HCT116 (cell line): ENCODE data around the gene ADGRA3. TPM values are rescaled to one million over a fixed set of nuclear protein-coding genes. Genes with fewer than 3 reads are reported as not detected.

ENCODE experiments used
- ATAC-seq: fragments of 200-7000 bp; cut with Tn5 transposase; 2 replicates; pipeline ENCODE4 v1.9.1; 2020; ENCODE audit warnings: mild to moderate bottlenecking, moderate library complexity
- BruUV-seq: library from RNA; stranded (reverse); fragments of 400-500 nt; replicated peaks from 2 replicates; lab custom pipeline; 2021; lab: Mats Ljungman, UMichigan
- CTCF ChIA-PET: fragments of 300-600 bp; sonication (Branson Sonifier 250); formaldehyde crosslinking; loops from one replicate; lab custom pipeline; 2021; ENCODE audit warnings: antibody characterized with exemption; lab: Charles Lee
- POLR2A ChIA-PET: fragments of 300-600, 350-600 bp; sonication (Branson Sonifier 250); formaldehyde crosslinking; loops from one replicate; lab custom pipeline; 2021; ENCODE audit warnings: antibody characterized with exemption; lab: Charles Lee
- RAD21 ChIA-PET, 2 experiments: fragments of 300-600 bp; sonication (Branson Sonifier 250); formaldehyde crosslinking; loops; one replicate each; lab custom pipeline; 2023; ENCODE audit warnings: low total read pairs in 2 of 2; ENCODE audit not compliant: uncharacterized antibody in 2 of 2, unreplicated experiment in 2 of 2, low non-redundant PET in 1 of 2; lab: Charles Lee
- DNase-seq: peaks from one replicate; pipeline ENCODE4 v3.0.0-alpha.2; 2010; ENCODE audit warnings: low read depth, low spot score
- H2AFZ ChIP-seq: fragments of 200-600 bp; shearing (Covaris generic), sonication (generic); 2 replicates; pipeline ENCODE4 v1.6.1; 2017; ENCODE audit warnings: low read depth, mixed run types, mixed read lengths, antibody characterized with exemption, low read length; ENCODE audit not compliant: poor library complexity, severe bottlenecking
- H3K27ac ChIP-seq: 2 replicates; pipeline ENCODE4 v1.5.1; 2012; ENCODE audit warnings: low read depth, low read length
- H3K27me3 ChIP-seq: fragments of 200-600 bp; sonication (generic); 2 replicates; pipeline ENCODE4 v1.6.1; 2016; ENCODE audit warnings: mixed run types, low read length, mixed read lengths; ENCODE audit not compliant: insufficient read depth
- H3K36me3 ChIP-seq, 2 experiments: fragments of 200-500 bp in 1 of 2; fragments of 200-600 bp in 1 of 2; sonication (Bioruptor generic) in 1 of 2; sonication (generic) in 1 of 2; 2 replicates each; pipeline versions ENCODE4 v1.5.1 to v1.6.1; 2014 to 2016; ENCODE audit warnings: low read length in 2 of 2, inconsistent platforms in 1 of 2, mixed read lengths in 1 of 2, mixed run types in 1 of 2; ENCODE audit not compliant: insufficient read depth in 2 of 2, control insufficient read depth in 1 of 2
- H3K4me1 ChIP-seq, 2 experiments: fragments of 200-600 bp in 1 of 2; sonication (generic) in 1 of 2; 2 replicates each; pipeline versions ENCODE4 v1.5.1 to v1.6.1; 2012 to 2017; ENCODE audit warnings: low read length in 2 of 2, inconsistent platforms in 1 of 2, mild to moderate bottlenecking in 1 of 2, mixed read lengths in 1 of 2, mixed run types in 1 of 2, moderate library complexity in 1 of 2; ENCODE audit not compliant: insufficient read depth in 2 of 2, control insufficient read depth in 1 of 2
- H3K4me2 ChIP-seq: fragments of 200-600 bp; sonication (generic); 2 replicates; pipeline ENCODE4 v1.6.1; 2017; ENCODE audit warnings: mixed run types, low read length, mixed read lengths
- H3K4me3 ChIP-seq, 2 experiments: fragments of 200-600 bp in 1 of 2; sonication (generic) in 1 of 2; replicated peaks in 1 of 2; 2 replicates each; pipeline ENCODE4 v1.5.1; 2011 to 2016; ENCODE audit warnings: low read length in 2 of 2, control low read depth in 1 of 2, low read depth in 1 of 2, mild to moderate bottlenecking in 1 of 2, mixed read lengths in 1 of 2, mixed run types in 1 of 2
- H3K79me2 ChIP-seq: fragments of 200-600 bp; sonication (generic); 2 replicates; pipeline ENCODE4 v1.6.1; 2017; ENCODE audit warnings: mild to moderate bottlenecking, mixed run types, low read length, moderate library complexity, mixed read lengths; ENCODE audit not compliant: insufficient read depth
- H3K9ac ChIP-seq: fragments of 200-600 bp; sonication (generic); 2 replicates; pipeline ENCODE4 v1.6.1; 2016; ENCODE audit warnings: low read length, mixed read lengths
- H3K9me2 ChIP-seq: fragments of 200-600 bp; sonication (generic), shearing (Covaris generic); 2 replicates; pipeline ENCODE4 v1.6.1; 2017; ENCODE audit warnings: mixed run types, mild to moderate bottlenecking, moderate library complexity; ENCODE audit not compliant: insufficient read depth
- H3K9me3 ChIP-seq, 2 experiments: fragments of 200-500 bp in 1 of 2; fragments of 200-600 bp in 1 of 2; sonication (Bioruptor generic) in 1 of 2; sonication (generic) in 1 of 2; 2 replicates each; pipeline ENCODE4 v1.6.1; 2014 to 2017; ENCODE audit warnings: low read length in 2 of 2, mixed read lengths in 2 of 2, inconsistent platforms in 1 of 2, low read depth in 1 of 2, mild to moderate bottlenecking in 1 of 2, mixed run types in 1 of 2, moderate library complexity in 1 of 2; ENCODE audit not compliant: control insufficient read depth in 1 of 2, insufficient read depth in 1 of 2
- H4K20me1 ChIP-seq: fragments of 200-600 bp; sonication (generic), shearing (Covaris generic); 2 replicates; pipeline ENCODE4 v1.6.1; 2017; ENCODE audit warnings: mixed run types, mild to moderate bottlenecking, moderate library complexity; ENCODE audit not compliant: insufficient read depth
- ATF3 ChIP-seq: IDR thresholded peaks from 2 replicates; pipeline ENCODE4 v1.6.1; 2012
- JUND ChIP-seq: IDR thresholded peaks from 2 replicates; pipeline ENCODE4 v1.6.1; 2012
- POLR2AphosphoS5 ChIP-seq: IDR thresholded peaks from 2 replicates; pipeline ENCODE4 v1.6.1; 2011; ENCODE audit warnings: mild to moderate bottlenecking, low read depth, low read length, moderate library complexity
- REST ChIP-seq: IDR thresholded peaks from 2 replicates; pipeline ENCODE4 v1.6.1; 2012; ENCODE audit warnings: low read depth
- SIN3A ChIP-seq: IDR thresholded peaks from 2 replicates; pipeline ENCODE4 v1.6.1; 2012; ENCODE audit warnings: low read depth
- SRF ChIP-seq: IDR thresholded peaks from 2 replicates; pipeline ENCODE4 v1.6.1; 2012; ENCODE audit warnings: low read depth
- TCF7L2 ChIP-seq: IDR thresholded peaks from 2 replicates; pipeline ENCODE4 v1.7.0; 2011; ENCODE audit warnings: borderline replicate concordance, inconsistent platforms; ENCODE audit not compliant: insufficient read depth, insufficient read length; ENCODE audit errors: extremely low read depth
- YY1 ChIP-seq: IDR thresholded peaks from 2 replicates; pipeline ENCODE4 v1.6.1; 2011; ENCODE audit warnings: low read length, low read depth, moderate library complexity, mild to moderate bottlenecking; ENCODE audit not compliant: insufficient replicate concordance; ENCODE audit errors: extremely low read depth
- ZNF274 ChIP-seq: fragments of 200-500 bp; sonication (Bioruptor generic); IDR thresholded peaks from 2 replicates; pipeline ENCODE4 v1.6.1; 2014; ENCODE audit warnings: mild to moderate bottlenecking, low read depth, low read length, inconsistent platforms
- intact Hi-C: fragments of 100-400 bp; cut with micrococcal nuclease; formaldehyde crosslinking; loops from 2 replicates; pipeline ENCODE4 v1.10.0; 2022
- total RNA-seq: library from RNA; stranded (reverse); gene quantifications from one replicate; pipeline ENCODE4 v1.2.1, GENCODE V29; 2021; ENCODE audit not compliant: unreplicated experiment
- TF ChIP-seq, protein P1 (sequence below): IDR thresholded peaks from 2 replicates; pipeline ENCODE4 v1.6.1; 2011; ENCODE audit warnings: mild to moderate bottlenecking, low read length, moderate library complexity; ENCODE audit not compliant: insufficient replicate concordance; ENCODE audit errors: extremely low read depth

The ADGRA3 gene
- total RNA-seq, 1 experiment from 2014 or later: 43.0 TPM

- Histone ChIP-seq H3K27ac (no peak overlapping the region), H2AFZ (no peak overlapping the region), H3K36me3 (no peaks in the 10 kb centered on the region), H3K79me2 (peaks cover 85% of the 10 kb centered on the region), H3K27me3 (no peaks in the 10 kb centered on the region), H4K20me1 (no peaks in the 10 kb centered on the region), H3K4me3 (no peak overlapping the region), H3K9ac (no peak overlapping the region), H3K4me2 (no peak overlapping the region), H3K9me2 (no peaks in the 10 kb centered on the region), H3K9me3 (no peaks in the 10 kb centered on the region), H3K4me1 (peaks cover 17 to 31% of the 10 kb centered on the region in 2 experiments)
- CTCF ChIA-PET: no interaction called here
- intact Hi-C loops: no loop called here
- BruUV-seq: no TSS peak
- DNase-seq: no peak
- no peak for ATAC-seq
- RAD21 ChIA-PET: no interaction called here
- TF ChIP-seq, protein P1, sequence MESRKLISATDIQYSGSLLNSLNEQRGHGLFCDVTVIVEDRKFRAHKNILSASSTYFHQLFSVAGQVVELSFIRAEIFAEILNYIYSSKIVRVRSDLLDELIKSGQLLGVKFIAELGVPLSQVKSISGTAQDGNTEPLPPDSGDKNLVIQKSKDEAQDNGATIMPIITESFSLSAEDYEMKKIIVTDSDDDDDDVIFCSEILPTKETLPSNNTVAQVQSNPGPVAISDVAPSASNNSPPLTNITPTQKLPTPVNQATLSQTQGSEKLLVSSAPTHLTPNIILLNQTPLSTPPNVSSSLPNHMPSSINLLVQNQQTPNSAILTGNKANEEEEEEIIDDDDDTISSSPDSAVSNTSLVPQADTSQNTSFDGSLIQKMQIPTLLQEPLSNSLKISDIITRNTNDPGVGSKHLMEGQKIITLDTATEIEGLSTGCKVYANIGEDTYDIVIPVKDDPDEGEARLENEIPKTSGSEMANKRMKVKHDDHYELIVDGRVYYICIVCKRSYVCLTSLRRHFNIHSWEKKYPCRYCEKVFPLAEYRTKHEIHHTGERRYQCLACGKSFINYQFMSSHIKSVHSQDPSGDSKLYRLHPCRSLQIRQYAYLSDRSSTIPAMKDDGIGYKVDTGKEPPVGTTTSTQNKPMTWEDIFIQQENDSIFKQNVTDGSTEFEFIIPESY: no peak
- POLR2A ChIA-PET: no interaction called here
These were observed 38.1 kb downstream of the ADGRA3 start for GRCh38 chr4:22477813-22478182.

DNA sequence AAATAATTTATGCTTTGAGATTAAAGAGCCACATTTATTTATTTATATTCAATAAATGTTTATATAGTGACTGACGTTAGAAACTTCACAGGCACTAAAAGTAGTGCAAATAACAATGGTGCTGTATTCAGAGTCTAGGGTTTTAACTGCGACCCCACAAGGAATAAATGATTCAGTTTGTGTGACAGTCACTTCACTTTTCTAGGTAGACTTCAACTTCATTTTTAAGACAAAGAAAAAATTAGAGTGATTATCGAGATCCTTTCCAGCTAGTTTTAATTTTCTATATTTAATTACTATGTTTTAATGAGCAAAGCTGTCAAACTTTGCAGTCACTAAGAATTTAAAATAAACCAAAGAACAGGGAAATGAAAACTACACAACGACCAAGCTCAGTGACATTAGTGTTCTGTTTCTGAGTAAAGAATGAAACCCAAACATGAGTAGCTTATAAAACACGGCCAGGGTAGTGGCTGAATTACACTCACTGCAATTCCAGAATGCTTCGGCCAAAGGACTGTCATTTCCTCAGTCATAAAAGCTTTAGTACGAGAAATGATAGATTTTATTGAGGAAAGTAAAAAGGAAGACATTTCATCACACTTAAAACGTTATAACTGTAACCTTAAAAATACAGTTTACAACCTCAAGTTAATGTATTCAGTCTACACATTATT is 38.6 kb downstream of the ADGRA3 start:
- H2AFZ ChIP-seq: no peak overlapping the region
- no peaks in the 10 kb centered on the region for H4K20me1 ChIP-seq
- ChIA-PET POLR2A (no interaction called here), RAD21 (no interaction called here), CTCF (no interaction called here)
- ATAC-seq (no peak), DNase-seq (no peak)
- H3K9ac ChIP-seq: no peak overlapping the region
- peaks cover 17 to 31% of the 10 kb centered on the region in 2 experiments for H3K4me1 ChIP-seq
- no peaks in the 10 kb centered on the region for H3K27me3 ChIP-seq
- H3K36me3 ChIP-seq: no peaks in the 10 kb centered on the region
- no TSS peak for BruUV-seq
- H3K4me2 ChIP-seq: no peak overlapping the region
- H3K9me2 ChIP-seq: no peaks in the 10 kb centered on the region
- no peak overlapping the region for H3K27ac ChIP-seq
- no peaks in the 10 kb centered on the region for H3K9me3 ChIP-seq
- H3K4me3 ChIP-seq: no peak overlapping the region
- intact Hi-C loops: no loop called here
- H3K79me2 ChIP-seq: peaks cover 84% of the 10 kb centered on the region
- no peak for TF ChIP-seq ZNF274
- no peak for TF ChIP-seq SIN3A
- TF ChIP-seq ATF3: no peak
- no peak for TF ChIP-seq JUND
- no peak for TF ChIP-seq REST
- no peak for TF ChIP-seq POLR2AphosphoS5
- no peak for TF ChIP-seq TCF7L2
- TF ChIP-seq SRF: no peak
- TF ChIP-seq YY1: no peak
